HepG2 (cell line): Measurements from ENCODE around the gene SPRYD3. TPM values are rescaled to one million over a fixed set of nuclear protein-coding genes. Genes with fewer than 3 reads are reported as not detected.

Source experiments
- HNRNPUL1 ChIP-seq: fragments of 200-400 bp; formaldehyde crosslinking; IDR thresholded peaks from 2 replicates; pipeline ENCODE4 v1.6.1; 2017; ENCODE audit warnings: low read depth, mild to moderate bottlenecking, low read length, moderate library complexity
- LCORL ChIP-seq, 2 experiments: fragments of 450-650 bp in 1 of 2; sonication (generic) in 1 of 2; formaldehyde crosslinking in 1 of 2; IDR thresholded peaks; 2 replicates each; pipeline versions ENCODE4 v1.5.0 to v1.6.1; 2017 to 2020; ENCODE audit warnings: antibody characterized with exemption in 1 of 2, missing genetic modification reagents in 1 of 2
- MAX ChIP-seq: IDR thresholded peaks from 2 replicates; pipeline ENCODE4 v1.6.1; 2012; ENCODE audit warnings: inconsistent platforms
- MLLT10 ChIP-seq: sonication (generic); formaldehyde crosslinking; IDR thresholded peaks from 2 replicates; pipeline ENCODE4 v1.4.0; 2020; ENCODE audit warnings: missing genetic modification reagents
- MTA1 ChIP-seq: sonication (generic); formaldehyde crosslinking; IDR thresholded peaks from 2 replicates; pipeline ENCODE4 v1.4.0; 2020; ENCODE audit warnings: missing genetic modification reagents, mild to moderate bottlenecking, borderline replicate concordance
- MYPOP ChIP-seq: sonication (generic); formaldehyde crosslinking; IDR thresholded peaks from 2 replicates; pipeline ENCODE4 v1.8.1; 2023; ENCODE audit warnings: mild to moderate bottlenecking, moderate library complexity, missing genetic modification reagents
- NR2C2 ChIP-seq: sonication (generic); formaldehyde crosslinking; IDR thresholded peaks from 2 replicates; pipeline ENCODE4 v1.4.0; 2020; ENCODE audit warnings: missing genetic modification reagents, mild to moderate bottlenecking, moderate library complexity, borderline replicate concordance
- SOX6 ChIP-seq, 2 experiments: fragments of 450-650 bp in 1 of 2; sonication (generic) in 1 of 2; formaldehyde crosslinking in 1 of 2; IDR thresholded peaks; 2 replicates each; pipeline versions ENCODE4 v1.4.0 to v1.6.1; 2017 to 2020; ENCODE audit warnings: antibody characterized with exemption in 1 of 2, mild to moderate bottlenecking in 1 of 2, missing genetic modification reagents in 1 of 2
- XBP1 ChIP-seq: sonication (generic); formaldehyde crosslinking; IDR thresholded peaks from 2 replicates; pipeline ENCODE4 v1.5.0; 2020; ENCODE audit warnings: missing genetic modification reagents
- YEATS2 ChIP-seq: sonication (generic); formaldehyde crosslinking; IDR thresholded peaks from 2 replicates; pipeline ENCODE4 v1.4.0; 2020; ENCODE audit warnings: missing genetic modification reagents, borderline replicate concordance
- ZNF12 ChIP-seq: sonication (generic); formaldehyde crosslinking; IDR thresholded peaks from 2 replicates; pipeline ENCODE4 v1.5.0; 2020; ENCODE audit warnings: missing genetic modification reagents
- ZNF296 ChIP-seq: sonication (generic); formaldehyde crosslinking; conservative IDR thresholded peaks from 2 replicates; pipeline ENCODE4 v1.5.0; 2020; ENCODE audit warnings: mild to moderate bottlenecking, missing genetic modification reagents
- ZNF501 ChIP-seq: sonication (generic); formaldehyde crosslinking; IDR thresholded peaks from 2 replicates; pipeline ENCODE4 v1.5.1; 2020; ENCODE audit warnings: mild to moderate bottlenecking, moderate library complexity, missing genetic modification reagents
- ZNF746 ChIP-seq: sonication (generic); formaldehyde crosslinking; IDR thresholded peaks from 2 replicates; pipeline ENCODE4 v1.8.0; 2022; ENCODE audit warnings: mild to moderate bottlenecking, missing genetic modification reagents
- ZNF75D ChIP-seq: sonication (generic); formaldehyde crosslinking; IDR thresholded peaks from 2 replicates; pipeline ENCODE4 v1.8.1; 2023; ENCODE audit warnings: missing genetic modification reagents, mild to moderate bottlenecking, borderline replicate concordance
- ZNF792 ChIP-seq: IDR thresholded peaks from 2 replicates; pipeline ENCODE4 v1.6.1; 2016
- polyA plus RNA-seq, 8 experiments: library from polyadenylated mRNA; depleted of rRNA in 3 of 8; stranded (reverse) in 7 of 8; unstranded in 1 of 8; fragments of >200 nt; fragmentation: Illumina TruSeq in 4 of 8; extraction: Trizol in 4 of 8; gene quantifications; 2 replicates each; pipeline versions ENCODE4 v1.2.1 to v1.2.3, GENCODE V29; 2011 to 2016; ENCODE audit warnings: low read depth in 4 of 8, missing spikeins in 1 of 8, mixed read lengths in 1 of 8; ENCODE audit not compliant: insufficient read depth in 1 of 8
- total RNA-seq, 5 experiments: library from RNA; depleted of rRNA; stranded (reverse); fragments of >200 nt; fragmentation: Illumina TruSeq; extraction: Trizol; gene quantifications; 2 replicates each; pipeline ENCODE4 v1.2.3, GENCODE V29; 2016; ENCODE audit warnings: low read depth in 1 of 5
- TF ChIP-seq, protein P1 (sequence below): sonication (generic); formaldehyde crosslinking; IDR thresholded peaks from 2 replicates; pipeline ENCODE4 v1.4.0; 2020; ENCODE audit warnings: missing genetic modification reagents, mild to moderate bottlenecking, borderline replicate concordance
- TF ChIP-seq, protein P2 (sequence below): sonication (generic); formaldehyde crosslinking; IDR thresholded peaks from 2 replicates; pipeline ENCODE4 v1.5.0; 2020; ENCODE audit warnings: mild to moderate bottlenecking, low read depth, missing genetic modification reagents, borderline replicate concordance
- TF ChIP-seq, protein P3 (sequence below), 2 experiments: sonication (generic) in 1 of 2; formaldehyde crosslinking in 1 of 2; IDR thresholded peaks; 2 replicates each; pipeline versions ENCODE4 v1.6.1 to v1.9.0; 2014 to 2022; ENCODE audit warnings: antibody characterized with exemption in 1 of 2, borderline replicate concordance in 1 of 2, inconsistent platforms in 1 of 2, low read depth in 1 of 2, missing genetic modification reagents in 1 of 2

Gene SPRYD3
- total and polyA plus RNA-seq, 2 of the 13 experiments (the other 11 are each of a cell fraction or from before 2014, with no cell fraction given), result 9.0 to 9.2 TPM

DNA sequence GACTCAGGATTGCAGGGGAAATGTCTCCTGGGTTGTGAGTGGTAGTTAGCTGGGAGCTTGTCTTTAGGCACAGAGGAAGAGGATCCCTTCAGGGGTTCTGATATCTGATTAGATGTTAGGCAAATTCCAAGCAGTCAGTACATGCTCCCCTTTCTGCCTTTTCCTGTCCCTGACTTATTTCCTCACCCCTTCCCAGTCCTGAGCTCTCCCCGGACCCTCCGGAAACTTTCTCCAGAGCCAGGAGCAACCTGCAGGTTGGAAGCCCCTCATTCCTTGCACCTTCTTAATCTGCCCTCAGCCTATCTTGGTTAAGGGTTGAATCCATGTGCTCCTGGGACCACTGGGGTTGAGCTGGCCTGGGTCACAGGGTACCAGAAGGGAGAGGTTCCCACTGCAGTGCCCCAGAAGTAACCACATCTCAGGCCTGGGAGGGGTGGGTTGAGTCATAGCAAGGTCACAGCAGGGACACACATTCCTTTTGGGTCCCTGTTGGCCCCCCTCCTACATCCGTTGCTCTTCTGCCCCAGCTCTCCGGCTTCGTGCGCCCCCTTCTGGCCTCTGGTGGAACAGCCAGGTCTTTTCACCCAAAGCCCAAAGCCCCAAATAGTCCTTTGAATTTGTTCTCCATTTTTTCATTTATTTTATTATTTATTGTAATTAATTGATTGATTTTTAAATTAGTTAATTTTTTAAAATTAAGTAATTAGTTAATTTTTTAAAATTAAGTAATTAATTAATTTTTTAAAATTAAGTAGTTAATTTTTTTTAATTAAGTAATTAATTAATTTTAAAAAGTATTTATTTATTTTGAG, 20.1 kb upstream of the SPRYD3 start (continued):
- TF ChIP-seq, protein P1, sequence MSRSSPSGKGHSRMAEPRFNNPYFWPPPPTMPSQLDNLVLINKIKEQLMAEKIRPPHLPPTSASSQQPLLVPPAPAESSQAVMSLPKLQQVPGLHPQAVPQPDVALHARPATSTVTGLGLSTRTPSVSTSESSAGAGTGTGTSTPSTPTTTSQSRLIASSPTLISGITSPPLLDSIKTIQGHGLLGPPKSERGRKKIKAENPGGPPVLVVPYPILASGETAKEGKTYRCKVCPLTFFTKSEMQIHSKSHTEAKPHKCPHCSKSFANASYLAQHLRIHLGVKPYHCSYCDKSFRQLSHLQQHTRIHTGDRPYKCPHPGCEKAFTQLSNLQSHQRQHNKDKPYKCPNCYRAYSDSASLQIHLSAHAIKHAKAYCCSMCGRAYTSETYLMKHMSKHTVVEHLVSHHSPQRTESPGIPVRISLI, result no peak
- TF ChIP-seq MAX (peak; percentile 44; the same call in 1 of the 2 replicates), HNRNPUL1 (no peak), MYPOP (CRISPR knock-in tag) (peak; percentile 43; the same call in 1 of the 2 replicates), ZNF501 (CRISPR knock-in tag) (no peak), LCORL (IDR thresholded peaks at IDR 0.05) (0 out of 2 replicates have a peak, but pooled peaks have one; percentile 10), LCORL (CRISPR knock-in tag; IDR thresholded peaks at IDR 0.05) (peak; percentile 87), ZNF296 (CRISPR knock-in tag) (no peak), MLLT10 (CRISPR knock-in tag) (no peak), ZNF746 (CRISPR knock-in tag) (peak; percentile 52; the same call in 1 of the 2 replicates), MTA1 (CRISPR knock-in tag) (peak; percentile 31; the same call in 1 of the 2 replicates), NR2C2 (CRISPR knock-in tag) (peak; percentile 42; the same call in 1 of the 2 replicates), ZNF792 (CRISPR knock-in tag) (0 out of 2 replicates have a peak, but pooled peaks have one; percentile 45), ZNF75D (CRISPR knock-in tag) (no peak), YEATS2 (CRISPR knock-in tag) (peak; percentile 49; the same call in 1 of the 2 replicates), SOX6 (IDR thresholded peaks at IDR 0.05) (no peak), SOX6 (CRISPR knock-in tag; IDR thresholded peaks at IDR 0.05) (peak; percentile 28; the same call in 1 of the 2 replicates), ZNF12 (no peak), XBP1 (CRISPR knock-in tag) (no peak)
- TF ChIP-seq, protein P2, sequence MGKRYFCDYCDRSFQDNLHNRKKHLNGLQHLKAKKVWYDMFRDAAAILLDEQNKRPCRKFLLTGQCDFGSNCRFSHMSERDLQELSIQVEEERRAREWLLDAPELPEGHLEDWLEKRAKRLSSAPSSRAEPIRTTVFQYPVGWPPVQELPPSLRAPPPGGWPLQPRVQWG, result no peak
- TF ChIP-seq, protein P3, sequence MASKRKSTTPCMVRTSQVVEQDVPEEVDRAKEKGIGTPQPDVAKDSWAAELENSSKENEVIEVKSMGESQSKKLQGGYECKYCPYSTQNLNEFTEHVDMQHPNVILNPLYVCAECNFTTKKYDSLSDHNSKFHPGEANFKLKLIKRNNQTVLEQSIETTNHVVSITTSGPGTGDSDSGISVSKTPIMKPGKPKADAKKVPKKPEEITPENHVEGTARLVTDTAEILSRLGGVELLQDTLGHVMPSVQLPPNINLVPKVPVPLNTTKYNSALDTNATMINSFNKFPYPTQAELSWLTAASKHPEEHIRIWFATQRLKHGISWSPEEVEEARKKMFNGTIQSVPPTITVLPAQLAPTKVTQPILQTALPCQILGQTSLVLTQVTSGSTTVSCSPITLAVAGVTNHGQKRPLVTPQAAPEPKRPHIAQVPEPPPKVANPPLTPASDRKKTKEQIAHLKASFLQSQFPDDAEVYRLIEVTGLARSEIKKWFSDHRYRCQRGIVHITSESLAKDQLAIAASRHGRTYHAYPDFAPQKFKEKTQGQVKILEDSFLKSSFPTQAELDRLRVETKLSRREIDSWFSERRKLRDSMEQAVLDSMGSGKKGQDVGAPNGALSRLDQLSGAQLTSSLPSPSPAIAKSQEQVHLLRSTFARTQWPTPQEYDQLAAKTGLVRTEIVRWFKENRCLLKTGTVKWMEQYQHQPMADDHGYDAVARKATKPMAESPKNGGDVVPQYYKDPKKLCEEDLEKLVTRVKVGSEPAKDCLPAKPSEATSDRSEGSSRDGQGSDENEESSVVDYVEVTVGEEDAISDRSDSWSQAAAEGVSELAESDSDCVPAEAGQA (IDR thresholded peaks at IDR 0.05; ENCODE audit: low read depth), result no peak
- TF ChIP-seq, protein P3 (CRISPR knock-in tag; IDR thresholded peaks at IDR 0.05; ENCODE audit: borderline replicate concordance), result no peak
